Activated CD8-positive, alpha-beta memory T cell treated with anti-CD3 and anti-CD28 coated beads for 36 hours (primary cell): ENCODE data around the gene CELSR2. TPM values are rescaled to one million over a fixed set of nuclear protein-coding genes. Genes with fewer than 3 reads are reported as not detected.
"Not testable (repeated sequence)": the region's sequence is repeated elsewhere in the genome, so short reads cannot be mapped to it uniquely, and the experiment has no call there.

ENCODE experiments used
- CTCF ChIA-PET: fragments of 350-600 bp; sonication (Branson Sonifier 250); formaldehyde crosslinking; loops from one replicate; lab custom pipeline; 2021; ENCODE audit warnings: antibody characterized with exemption; lab: Charles Lee
- POLR2A ChIA-PET: fragments of 350-600 bp; sonication (Branson Sonifier 250); formaldehyde crosslinking; loops from one replicate; lab custom pipeline; 2021; ENCODE audit warnings: antibody characterized with exemption; lab: Charles Lee
- total RNA-seq, 2 experiments: library from RNA; stranded (reverse); gene quantifications; one replicate each; pipeline ENCODE4 v1.2.3, GENCODE V29; 2021

Gene CELSR2
- total RNA-seq, 2 experiments from 2014 or later = 2.7 to 3.3 TPM

DNA sequence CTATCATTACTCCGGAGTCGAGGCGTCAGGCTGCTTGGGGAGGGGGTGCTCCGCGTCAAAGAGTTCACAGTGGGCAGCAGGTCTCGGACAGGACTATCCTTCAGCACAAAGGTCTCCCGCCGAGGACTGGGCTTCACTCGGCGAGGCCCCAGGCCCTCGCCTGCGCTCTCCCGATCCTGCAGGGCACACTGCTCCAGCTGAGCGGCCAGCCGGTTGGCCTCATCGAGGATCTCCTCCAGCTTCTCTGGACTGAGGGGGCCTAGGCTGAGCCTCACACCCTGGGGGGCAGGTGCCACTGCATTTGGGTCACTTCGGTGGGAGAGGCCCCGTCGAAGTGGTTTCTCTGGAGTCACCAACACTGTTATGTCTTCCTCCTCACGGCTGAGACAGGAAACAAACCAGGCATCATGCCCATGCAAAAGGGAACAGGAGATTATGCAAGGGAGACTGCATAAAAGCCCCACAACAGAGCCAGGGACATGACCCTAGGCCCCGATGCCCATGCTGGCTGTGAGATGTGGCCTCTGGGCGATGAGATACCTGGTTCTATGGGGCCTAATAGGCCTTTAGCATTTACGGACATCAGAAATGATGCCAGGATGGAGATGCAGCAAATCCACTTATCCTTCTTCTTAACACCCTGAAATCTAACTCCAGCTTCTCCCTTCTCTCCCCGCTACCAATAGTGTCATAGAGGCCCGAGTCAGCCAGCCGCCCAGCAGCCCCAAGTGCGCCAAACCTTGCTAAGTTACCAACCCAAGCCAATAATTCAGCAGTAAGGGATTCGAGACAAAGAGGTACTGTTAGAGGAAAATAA lies 32.5 kb downstream of the CELSR2 start:
- ChIA-PET CTCF (interaction anchor here (1.0 to 3.0 kb wide), 4 partner anchors 15 to 251 kb away, joined by 3 to 12 read pairs (median 4); partner anchors contain the start of gene SORT1), POLR2A (no interaction called here)

- ChIA-PET POLR2A (no interaction called here), CTCF (interaction anchor here (1.0 to 3.0 kb wide), 6 partner anchors 16 to 250 kb away, joined by 3 to 12 read pairs (median 4); partner anchors contain the start of gene SORT1)
Measured at GRCh38 chr1:109282497-109282951, 33.2 kb downstream of the CELSR2 start.

GRCh38 chr1:109282952-109283747 lies 33.8 kb downstream of the CELSR2 start, which contains the start of gene PSRC1:
TSS of gene PSRC1 (minus strand) at chr1:109283145.
- POLR2A ChIA-PET = no interaction called here
- CTCF ChIA-PET = interaction anchor here (1.0 to 3.0 kb wide), 5 partner anchors 59 to 249 kb away, joined by 3 to 12 read pairs (median 4); partner anchors contain the start of gene SORT1

DNA sequence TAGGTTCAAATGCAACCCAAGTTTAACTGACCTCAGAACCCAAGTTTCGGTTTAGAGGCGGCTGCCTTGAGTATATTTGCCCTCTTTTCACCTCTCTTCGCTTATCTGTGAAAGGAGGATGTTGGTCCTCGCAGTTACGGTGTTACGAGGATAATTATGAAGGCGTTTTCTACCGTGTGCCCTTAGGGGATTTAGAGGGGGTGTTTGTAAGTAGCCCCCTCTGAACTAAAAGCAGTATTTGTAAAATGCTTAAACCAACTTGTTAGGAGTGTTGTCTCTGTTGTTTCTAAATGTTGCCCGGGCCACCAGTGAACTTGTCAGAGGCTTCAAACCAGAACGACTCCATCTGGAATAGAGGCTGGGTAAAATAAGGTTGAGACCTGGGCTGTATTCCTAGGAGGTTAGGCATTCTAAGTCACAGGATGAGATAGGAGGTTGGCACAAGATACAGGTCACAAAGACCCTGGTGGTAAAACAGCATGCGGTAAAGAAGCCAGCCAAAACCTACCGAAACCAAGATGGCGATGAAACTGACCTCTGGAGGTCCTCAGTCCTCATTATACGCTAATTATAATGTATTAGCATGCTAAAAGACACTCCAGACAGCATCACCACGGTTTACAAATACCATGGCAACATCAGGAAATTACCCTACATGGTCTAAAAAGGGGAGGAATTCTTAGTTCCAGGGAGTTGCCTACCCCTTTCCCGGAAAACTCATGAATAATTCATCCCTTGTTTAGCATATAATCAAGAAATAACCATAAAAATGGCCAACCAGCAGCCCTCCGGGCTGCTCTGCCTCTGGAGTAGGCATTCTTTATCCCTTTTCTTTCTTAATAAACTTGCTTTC lies 34.6 kb downstream of the CELSR2 start:
- CTCF ChIA-PET = interaction anchor here (1.0 to 1.6 kb wide), 2 partner anchors 114 to 116 kb away, joined by 4 read pairs; partner anchors contain the start of gene SORT1
- POLR2A ChIA-PET = interaction anchor here (0.7 kb wide), 1 partner anchor 544 kb away, joined by 3 read pairs; no protein-coding TSS in a partner anchor

DNA sequence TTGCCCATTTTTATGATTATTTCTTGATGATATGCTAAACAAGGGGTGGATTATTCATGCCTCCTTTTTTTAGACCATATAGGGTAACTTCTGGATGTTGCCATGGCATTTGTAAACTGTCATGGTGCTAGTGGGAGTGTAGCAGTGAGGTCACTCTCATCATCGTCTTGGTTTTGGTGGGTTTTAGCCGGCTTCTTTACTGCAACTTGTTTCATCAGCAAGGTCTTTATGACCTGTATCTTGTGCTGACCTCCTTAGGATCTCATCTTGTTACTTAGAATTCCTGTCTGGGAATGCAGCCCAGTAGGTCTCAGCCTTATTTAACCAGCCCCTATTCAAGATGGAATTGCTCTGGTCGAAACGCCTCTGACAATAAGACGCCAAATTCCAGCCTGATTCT lies 37.4 kb downstream of the CELSR2 start:
- POLR2A ChIA-PET = not testable (repeated sequence)
- CTCF ChIA-PET = interaction anchor here (0.7 kb wide), 2 partner anchors 331 to 885 kb away, joined by 5 read pairs; no protein-coding TSS in a partner anchor

GRCh38 chr1:109290137-109290536 lies 40.8 kb downstream of the CELSR2 start:
- ChIA-PET CTCF (no interaction called here), POLR2A (no interaction called here)

DNA sequence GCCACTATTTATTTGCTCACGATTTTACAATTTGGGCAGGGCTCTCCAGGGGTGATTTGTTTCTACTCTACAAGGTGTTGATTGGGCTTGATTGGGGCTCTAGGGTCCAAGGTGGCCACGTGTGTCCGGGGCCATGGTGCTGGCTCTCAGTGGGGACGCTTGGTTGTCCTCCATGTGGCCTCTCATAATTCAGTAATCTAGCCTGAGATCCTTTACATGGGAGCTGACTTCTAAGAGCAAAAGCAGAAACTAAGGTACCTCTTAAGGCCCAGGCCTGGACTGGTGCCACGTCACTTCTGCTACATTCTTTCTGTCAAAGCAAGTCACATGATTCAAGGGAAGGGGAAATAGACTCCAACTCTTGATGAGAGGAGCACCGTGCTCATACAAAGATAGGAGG lies 41.7 kb downstream of the CELSR2 start:
- CTCF ChIA-PET = interaction anchor here (0.9 kb wide), 1 partner anchor 61 kb away, joined by 3 read pairs; no protein-coding TSS in a partner anchor
- POLR2A ChIA-PET = no interaction called here

DNA sequence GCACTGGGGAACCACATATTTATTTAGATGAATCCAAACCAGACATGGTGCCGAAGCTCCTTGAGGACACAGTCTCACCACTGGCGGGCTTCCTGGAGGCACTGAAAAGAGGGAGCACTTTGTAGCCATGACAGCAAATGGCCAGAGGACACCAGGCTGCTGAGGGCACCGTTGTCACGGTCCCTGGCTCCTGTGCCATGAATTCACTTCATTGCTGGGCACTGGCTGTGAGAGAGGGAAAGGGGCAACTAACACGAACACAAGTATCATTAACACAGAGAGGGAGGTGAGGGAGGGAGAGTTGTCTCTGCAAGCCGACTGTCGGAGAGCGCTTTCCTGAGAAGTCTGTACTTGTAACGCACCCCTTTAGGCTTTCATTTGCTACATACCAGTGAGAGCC lies 43.0 kb downstream of the CELSR2 start:
- ChIA-PET POLR2A (no interaction called here), CTCF (no interaction called here)

DNA sequence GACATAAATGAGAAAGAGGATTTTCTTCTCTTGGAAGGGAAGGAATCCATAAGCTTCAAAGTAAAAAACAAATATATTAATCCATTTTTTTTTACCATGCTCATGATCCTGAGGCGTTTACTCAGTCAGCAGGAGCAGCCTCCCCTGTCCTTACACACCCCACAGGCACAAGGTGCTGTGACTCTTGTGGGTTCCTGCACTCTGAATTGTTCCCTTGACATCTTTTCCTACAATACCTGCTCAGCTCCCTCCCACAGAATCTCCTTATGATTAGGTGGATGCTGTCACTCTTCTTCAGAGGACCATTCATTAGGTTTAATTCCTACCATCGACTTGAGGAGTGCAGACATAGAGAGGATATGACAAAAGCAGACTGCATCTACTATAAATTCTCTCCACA lies 43.7 kb downstream of the CELSR2 start:
- CTCF ChIA-PET = no interaction called here
- POLR2A ChIA-PET = no interaction called here

DNA sequence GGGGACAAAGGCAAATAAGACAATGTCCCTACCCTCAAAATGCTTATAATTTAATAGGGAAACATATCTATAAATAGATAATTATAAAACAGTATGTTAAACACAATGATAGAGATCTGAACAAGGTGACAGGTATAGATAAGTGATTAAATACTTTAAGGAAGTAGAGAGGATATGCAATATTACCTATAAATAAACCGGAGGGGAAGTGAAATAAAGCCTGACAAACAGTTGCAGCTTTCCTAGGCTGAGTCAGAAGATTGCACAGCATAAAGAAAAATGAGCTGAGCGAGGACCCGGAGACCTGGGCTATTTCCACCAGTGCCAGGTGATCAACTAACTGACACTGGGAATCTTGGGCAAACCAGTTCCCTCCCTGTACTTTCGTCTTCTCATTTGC lies 45.1 kb downstream of the CELSR2 start:
- CTCF ChIA-PET = no interaction called here
- POLR2A ChIA-PET = no interaction called here

DNA sequence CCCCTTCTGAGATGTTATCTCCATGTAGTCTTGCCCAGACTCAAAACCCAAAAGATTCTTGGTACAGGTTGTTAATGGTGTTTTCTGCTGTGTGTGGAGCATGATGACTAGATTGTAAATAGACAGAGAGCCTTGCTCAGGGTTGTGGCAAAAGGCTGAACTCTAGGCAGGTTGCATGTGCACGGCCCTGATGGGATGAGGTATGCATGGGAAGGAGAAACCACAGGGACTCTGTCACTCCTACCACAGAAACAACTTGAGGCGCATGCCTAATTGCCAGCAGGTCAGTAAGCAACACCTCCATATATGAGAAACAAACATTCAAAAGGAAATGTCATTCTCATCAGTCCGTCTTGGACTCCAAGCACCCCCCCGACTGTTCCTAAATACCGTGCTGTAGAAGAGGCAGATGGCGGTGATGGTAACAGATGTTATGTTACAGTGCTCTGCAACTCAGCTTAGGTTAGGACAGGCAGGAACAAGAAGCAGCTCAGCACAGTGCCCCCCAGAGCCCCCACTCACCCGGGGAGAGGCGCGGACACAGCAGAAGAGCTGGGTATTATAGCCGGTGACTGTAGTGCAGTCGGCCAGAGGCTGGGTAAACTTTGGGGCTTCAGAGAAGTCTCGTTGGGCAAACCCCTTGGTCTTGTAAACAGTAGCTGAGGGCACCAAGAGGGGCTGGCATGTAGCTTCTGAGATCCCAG lies 46.5 kb downstream of the CELSR2 start:
- ChIA-PET CTCF (interaction anchor here (1.2 kb wide), 1 partner anchor 19 kb away, joined by 3 read pairs; no protein-coding TSS in a partner anchor), POLR2A (no interaction called here)

GRCh38 chr1:109296782-109297181 lies 47.4 kb downstream of the CELSR2 start:
- CTCF ChIA-PET = interaction anchor here (1.7 kb wide), 1 partner anchor 19 kb away, joined by 5 read pairs; no protein-coding TSS in a partner anchor
- POLR2A ChIA-PET = no interaction called here

GRCh38 chr1:109298666-109299557 lies 49.6 kb downstream of the CELSR2 start:
- ChIA-PET CTCF (no interaction called here), POLR2A (no interaction called here)

GRCh38 chr1:109299558-109300343 lies 50.4 kb downstream of the CELSR2 start:
- ChIA-PET POLR2A (no interaction called here), CTCF (no interaction called here)

DNA sequence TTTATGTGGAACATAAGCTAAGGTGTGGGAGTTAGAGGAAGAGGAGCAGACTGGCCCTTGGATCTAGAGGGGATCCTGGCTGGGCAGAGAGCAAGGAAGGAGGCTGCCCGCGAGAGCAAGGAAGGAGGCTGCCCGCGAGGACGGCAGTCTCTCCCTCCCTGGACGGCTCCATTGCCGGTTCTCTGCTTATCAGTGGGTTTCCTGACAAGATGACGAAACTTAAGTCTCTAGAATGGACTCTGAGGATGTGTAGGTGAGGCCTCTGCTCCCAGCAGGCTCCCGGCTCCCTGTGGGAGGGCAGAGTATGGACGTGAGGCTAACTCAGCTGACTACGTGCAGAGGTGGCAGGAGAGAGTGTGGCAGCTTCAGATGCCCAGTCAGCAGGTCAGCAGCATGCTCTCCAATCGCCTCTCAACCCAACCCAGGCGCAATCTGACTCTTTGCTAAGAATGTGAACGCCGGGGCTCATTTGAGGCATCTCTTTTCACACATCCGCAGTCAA lies 51.4 kb downstream of the CELSR2 start:
- CTCF ChIA-PET = no interaction called here

GRCh38 chr1:109301874-109302273 lies 52.5 kb downstream of the CELSR2 start:
- ChIA-PET POLR2A (no interaction called here), CTCF (no interaction called here)

More for the DNA sequence above, 51.4 kb downstream of the CELSR2 start:
- POLR2A ChIA-PET = no interaction called here
